ENCODE data around the gene PCYOX1L. TPM values are rescaled to one million over a fixed set of nuclear protein-coding genes. Genes with fewer than 3 reads are reported as not detected.

The PCYOX1L gene, protein sequence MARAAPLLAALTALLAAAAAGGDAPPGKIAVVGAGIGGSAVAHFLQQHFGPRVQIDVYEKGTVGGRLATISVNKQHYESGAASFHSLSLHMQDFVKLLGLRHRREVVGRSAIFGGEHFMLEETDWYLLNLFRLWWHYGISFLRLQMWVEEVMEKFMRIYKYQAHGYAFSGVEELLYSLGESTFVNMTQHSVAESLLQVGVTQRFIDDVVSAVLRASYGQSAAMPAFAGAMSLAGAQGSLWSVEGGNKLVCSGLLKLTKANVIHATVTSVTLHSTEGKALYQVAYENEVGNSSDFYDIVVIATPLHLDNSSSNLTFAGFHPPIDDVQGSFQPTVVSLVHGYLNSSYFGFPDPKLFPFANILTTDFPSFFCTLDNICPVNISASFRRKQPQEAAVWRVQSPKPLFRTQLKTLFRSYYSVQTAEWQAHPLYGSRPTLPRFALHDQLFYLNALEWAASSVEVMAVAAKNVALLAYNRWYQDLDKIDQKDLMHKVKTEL
- 6.4 and 11.7 TPM in 2 replicates for total RNA-seq

DNA sequence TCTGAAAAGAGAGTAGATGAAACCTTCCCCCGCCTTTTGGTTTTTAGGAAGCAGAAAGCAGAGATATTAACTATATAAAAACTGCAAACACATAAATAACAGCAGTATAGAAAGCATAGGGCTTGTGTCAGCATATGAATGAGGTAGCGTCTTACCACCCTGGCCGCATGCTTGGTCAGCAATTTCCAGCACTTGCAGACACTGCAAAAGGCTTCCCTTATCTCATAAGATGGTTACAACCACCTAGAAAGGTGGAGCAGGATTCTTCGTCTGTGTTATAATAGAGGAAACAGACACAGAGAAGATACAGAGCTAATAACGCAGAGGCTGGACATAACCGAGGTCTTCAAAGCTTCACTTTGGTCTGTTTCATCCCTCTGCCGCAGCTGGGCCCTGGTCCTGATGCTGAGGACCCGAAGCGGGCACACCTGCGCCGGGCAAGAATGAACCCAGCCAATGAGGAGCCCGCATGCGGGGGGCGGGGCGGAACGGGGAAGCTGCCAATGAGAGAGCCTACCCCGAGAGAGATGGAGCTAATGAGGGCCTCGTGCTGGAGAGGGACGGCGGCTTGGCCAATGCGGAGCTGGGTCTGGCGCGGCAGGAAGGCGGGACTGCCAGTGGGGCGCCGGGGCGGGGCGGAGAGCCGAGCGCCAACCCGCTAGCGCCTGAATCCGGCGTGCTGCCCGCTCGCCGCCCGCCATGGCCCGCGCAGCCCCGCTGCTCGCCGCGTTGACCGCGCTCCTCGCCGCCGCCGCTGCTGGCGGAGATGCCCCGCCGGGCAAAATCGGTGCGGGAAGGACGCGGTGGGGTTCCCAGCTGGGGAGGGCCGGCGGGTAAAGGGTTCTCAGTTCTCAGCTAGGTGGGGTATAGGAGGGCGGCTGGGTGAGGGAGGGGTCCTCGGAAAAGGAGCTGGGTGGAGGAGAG is at the start of gene PCYOX1L:
Gene PCYOX1L, plus strand, starts transcription at position 677 of the 924 bp plus-strand sequence. Its CDS starts 23 bp downstream, at position 700.
- DNase-seq (ENCODE audit: low read depth): peak; percentile 94
- H3K4me3 ChIP-seq (ENCODE audit: low read depth, low read length): peak within 1 kb of the TSS; percentile 81
- TF ChIP-seq, protein P1, sequence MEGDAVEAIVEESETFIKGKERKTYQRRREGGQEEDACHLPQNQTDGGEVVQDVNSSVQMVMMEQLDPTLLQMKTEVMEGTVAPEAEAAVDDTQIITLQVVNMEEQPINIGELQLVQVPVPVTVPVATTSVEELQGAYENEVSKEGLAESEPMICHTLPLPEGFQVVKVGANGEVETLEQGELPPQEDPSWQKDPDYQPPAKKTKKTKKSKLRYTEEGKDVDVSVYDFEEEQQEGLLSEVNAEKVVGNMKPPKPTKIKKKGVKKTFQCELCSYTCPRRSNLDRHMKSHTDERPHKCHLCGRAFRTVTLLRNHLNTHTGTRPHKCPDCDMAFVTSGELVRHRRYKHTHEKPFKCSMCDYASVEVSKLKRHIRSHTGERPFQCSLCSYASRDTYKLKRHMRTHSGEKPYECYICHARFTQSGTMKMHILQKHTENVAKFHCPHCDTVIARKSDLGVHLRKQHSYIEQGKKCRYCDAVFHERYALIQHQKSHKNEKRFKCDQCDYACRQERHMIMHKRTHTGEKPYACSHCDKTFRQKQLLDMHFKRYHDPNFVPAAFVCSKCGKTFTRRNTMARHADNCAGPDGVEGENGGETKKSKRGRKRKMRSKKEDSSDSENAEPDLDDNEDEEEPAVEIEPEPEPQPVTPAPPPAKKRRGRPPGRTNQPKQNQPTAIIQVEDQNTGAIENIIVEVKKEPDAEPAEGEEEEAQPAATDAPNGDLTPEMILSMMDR (IDR thresholded peaks at IDR 0.05; ENCODE audit: insufficient read depth, low read depth, low read length): no peak

DNA sequence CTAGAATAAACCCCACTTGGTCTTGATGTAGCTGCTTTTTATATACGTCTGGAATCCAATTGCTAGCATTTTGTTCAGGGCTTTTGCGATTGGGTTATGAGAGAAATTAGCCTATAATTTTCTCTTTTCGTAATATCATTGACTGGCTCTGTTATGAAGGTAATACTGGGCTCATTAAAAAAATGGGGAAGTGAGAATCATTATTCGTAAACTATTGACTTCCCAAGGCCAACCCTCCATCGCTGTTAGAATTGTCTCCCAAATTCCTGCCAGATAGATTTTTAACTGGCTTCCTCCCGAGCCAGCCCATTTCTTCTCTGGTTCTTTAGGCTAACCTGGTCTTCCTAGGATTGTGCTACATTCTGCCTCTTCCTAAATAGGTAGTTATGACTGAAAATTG is 48.5 kb upstream of the PCYOX1L start:
- TF ChIP-seq, protein P1 (IDR thresholded peaks at IDR 0.05; ENCODE audit: insufficient read depth, low read depth, low read length): no peak
- H3K4me3 ChIP-seq (ENCODE audit: low read depth, low read length): no peak overlapping the region
- no peak for DNase-seq (ENCODE audit: low read depth)

DNA sequence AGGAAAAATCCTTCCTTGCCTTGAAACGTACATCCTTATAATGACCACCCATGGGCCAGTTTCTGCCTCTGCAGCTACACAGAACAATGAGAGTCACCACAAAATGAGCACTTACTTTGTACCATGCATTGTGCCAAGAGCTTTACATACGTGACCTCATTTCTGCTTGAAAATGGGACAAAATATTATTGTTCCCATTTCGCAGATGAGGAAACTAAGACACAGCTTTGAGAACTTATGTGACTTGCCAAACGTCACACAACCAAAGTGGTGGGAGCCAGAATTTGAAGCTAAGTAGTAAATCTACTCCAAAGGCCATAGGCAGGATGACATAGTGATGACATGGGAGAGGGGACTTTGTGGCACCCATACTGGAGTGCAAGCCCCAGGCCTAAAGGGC is 47.4 kb upstream of the PCYOX1L start:
- TF ChIP-seq, protein P1 (IDR thresholded peaks at IDR 0.05; ENCODE audit: insufficient read depth, low read depth, low read length): no peak
- no peak for DNase-seq (ENCODE audit: low read depth)
- H3K4me3 ChIP-seq (ENCODE audit: low read depth, low read length): no peak overlapping the region

DNA sequence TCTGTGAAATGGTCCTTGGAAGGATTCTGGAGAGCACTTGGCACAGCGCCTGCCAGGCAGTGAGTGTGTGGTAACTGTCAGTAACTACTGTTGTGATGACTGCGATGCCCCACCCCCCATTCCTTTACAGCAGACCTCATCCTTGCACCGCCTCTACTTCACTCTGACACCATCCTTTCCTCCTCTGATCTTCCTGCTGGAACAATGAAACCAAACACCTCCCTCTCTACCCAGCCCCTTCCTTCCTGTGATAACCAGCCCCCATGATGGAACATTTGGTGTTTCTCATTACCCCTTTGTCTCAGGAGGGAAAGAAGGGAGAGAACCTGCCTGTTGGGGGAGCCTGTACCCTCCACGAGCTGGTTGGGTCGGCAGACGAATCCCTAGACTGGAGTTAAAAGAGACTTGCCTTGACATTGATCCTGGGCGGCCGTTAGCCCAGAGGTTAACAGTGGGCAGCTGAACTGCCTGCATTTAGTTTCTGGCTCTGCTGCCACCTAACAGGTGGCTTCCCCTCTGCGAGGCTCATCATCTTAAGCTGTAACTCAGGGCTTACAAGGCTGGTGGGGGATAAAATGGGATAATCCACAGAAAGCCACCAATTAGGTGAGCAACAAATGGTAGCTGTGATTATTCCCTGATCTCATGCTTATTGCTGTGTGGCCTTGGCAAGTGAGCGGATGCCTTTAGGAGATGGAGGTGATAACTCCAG is 46.7 kb upstream of the PCYOX1L start:
- peak; percentile 37 for DNase-seq (ENCODE audit: low read depth)
- TF ChIP-seq, protein P1 (IDR thresholded peaks at IDR 0.05; ENCODE audit: insufficient read depth, low read depth, low read length): no peak
- H3K4me3 ChIP-seq (ENCODE audit: low read depth, low read length): no peak overlapping the region

DNA sequence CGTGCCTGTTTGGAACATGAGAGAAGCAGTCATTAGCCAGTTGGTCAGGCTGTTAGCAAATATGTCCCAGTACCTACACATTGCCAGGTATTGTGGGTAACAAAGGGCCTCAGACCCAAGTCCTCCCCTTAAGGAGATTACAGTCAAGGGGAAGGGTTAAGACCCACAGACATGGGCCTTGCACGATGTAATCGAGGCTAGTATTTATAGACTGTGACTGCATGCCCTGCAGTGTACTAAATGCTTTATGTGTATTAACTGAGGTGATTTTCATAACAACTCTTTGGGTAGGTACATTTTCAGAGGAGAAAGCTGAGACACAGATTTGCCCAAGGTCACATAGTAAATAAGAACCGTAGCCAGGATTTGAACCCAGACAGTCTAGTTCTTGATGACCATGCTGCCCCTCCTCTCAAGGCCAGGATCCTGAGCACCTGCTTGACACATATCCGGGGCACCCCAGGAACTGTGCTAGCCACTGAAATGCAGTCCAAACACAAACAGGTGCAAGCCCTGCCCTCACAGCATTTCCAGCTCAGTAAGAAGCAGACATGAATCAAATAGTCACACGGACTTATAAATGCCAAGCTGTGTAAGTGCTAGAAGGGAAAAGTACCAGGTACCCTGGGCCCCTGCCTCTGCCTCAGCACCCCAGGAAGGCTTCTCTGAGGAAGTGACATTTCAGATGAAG is 44.5 kb upstream of the PCYOX1L start:
- no peak for DNase-seq (ENCODE audit: low read depth)
- no peak overlapping the region for H3K4me3 ChIP-seq (ENCODE audit: low read depth, low read length)
- TF ChIP-seq, protein P1 (IDR thresholded peaks at IDR 0.05; ENCODE audit: insufficient read depth, low read depth, low read length): no peak

Measured in fibroblast of villous mesenchyme (primary cell).